ENCODE results near the gene TMEM39B.

The TMEM39B gene

DNA sequence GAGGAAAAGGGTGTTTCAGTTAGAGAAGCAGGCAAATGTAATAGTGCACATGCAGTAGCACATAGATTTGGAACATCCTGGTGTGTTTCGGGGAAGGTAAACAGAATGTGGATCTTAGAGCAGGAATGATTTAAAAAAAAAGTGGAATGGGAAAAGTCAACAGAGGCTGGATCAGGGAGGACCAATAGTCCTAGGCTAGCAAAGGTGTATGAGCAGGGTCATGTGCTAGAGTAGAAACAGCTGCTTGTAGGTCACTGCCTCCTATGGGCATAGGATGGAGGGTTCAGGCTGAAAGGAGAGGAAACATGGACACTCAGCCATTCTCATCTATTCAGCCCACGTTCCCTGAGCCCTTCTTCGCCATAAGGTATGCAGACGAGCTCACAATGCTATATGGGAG, 31.4 kb downstream of the TMEM39B start:
- no peak overlapping the region for H3K4me3 ChIP-seq (ENCODE audit: low read depth, low read length)
- TF ChIP-seq, protein P1, sequence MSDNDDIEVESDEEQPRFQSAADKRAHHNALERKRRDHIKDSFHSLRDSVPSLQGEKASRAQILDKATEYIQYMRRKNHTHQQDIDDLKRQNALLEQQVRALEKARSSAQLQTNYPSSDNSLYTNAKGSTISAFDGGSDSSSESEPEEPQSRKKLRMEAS (IDR thresholded peaks at IDR 0.05; ENCODE audit: low read depth, low read length) = no peak
- TF ChIP-seq, protein P2, sequence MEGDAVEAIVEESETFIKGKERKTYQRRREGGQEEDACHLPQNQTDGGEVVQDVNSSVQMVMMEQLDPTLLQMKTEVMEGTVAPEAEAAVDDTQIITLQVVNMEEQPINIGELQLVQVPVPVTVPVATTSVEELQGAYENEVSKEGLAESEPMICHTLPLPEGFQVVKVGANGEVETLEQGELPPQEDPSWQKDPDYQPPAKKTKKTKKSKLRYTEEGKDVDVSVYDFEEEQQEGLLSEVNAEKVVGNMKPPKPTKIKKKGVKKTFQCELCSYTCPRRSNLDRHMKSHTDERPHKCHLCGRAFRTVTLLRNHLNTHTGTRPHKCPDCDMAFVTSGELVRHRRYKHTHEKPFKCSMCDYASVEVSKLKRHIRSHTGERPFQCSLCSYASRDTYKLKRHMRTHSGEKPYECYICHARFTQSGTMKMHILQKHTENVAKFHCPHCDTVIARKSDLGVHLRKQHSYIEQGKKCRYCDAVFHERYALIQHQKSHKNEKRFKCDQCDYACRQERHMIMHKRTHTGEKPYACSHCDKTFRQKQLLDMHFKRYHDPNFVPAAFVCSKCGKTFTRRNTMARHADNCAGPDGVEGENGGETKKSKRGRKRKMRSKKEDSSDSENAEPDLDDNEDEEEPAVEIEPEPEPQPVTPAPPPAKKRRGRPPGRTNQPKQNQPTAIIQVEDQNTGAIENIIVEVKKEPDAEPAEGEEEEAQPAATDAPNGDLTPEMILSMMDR (IDR thresholded peaks at IDR 0.05; ENCODE audit: low read depth, low read length) = no peak
- no peak for TF ChIP-seq POLR2A (IDR thresholded peaks at IDR 0.05; ENCODE audit: extremely low read depth, insufficient read length)
- no peak for TF ChIP-seq MYC (IDR thresholded peaks at IDR 0.05; ENCODE audit: low read depth, low read length)
- DNase-seq (ENCODE audit: low read depth) = no peak

DNA sequence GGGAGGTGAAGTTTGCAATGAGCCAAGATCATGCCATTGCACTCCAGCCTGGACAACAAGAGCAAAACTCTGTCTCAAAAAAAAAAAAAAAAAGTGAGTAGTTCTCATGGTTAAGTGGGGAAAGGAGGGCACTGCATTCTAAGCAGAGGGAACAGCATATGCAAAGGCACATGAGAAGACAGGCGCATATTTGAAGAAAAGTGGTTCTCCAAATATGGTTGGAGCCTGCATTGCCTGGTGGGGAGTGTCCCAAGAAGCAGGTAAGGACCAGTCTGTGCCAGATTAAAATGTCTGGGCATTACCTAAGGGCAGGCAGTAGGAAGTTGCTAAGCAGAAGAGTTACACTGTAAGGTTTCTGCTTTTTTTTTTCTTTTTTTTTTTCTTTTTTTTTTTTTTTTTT, 32.6 kb downstream of the TMEM39B start:
- DNase-seq (ENCODE audit: low read depth) = no peak
- TF ChIP-seq, protein P2 (IDR thresholded peaks at IDR 0.05; ENCODE audit: low read depth, low read length) = no peak
- TF ChIP-seq MYC (IDR thresholded peaks at IDR 0.05; ENCODE audit: low read depth, low read length) (no peak), POLR2A (IDR thresholded peaks at IDR 0.05; ENCODE audit: extremely low read depth, insufficient read length) (no peak)
- TF ChIP-seq, protein P1 (IDR thresholded peaks at IDR 0.05; ENCODE audit: low read depth, low read length) = no peak
- no peak overlapping the region for H3K4me3 ChIP-seq (ENCODE audit: low read depth, low read length)

DNA sequence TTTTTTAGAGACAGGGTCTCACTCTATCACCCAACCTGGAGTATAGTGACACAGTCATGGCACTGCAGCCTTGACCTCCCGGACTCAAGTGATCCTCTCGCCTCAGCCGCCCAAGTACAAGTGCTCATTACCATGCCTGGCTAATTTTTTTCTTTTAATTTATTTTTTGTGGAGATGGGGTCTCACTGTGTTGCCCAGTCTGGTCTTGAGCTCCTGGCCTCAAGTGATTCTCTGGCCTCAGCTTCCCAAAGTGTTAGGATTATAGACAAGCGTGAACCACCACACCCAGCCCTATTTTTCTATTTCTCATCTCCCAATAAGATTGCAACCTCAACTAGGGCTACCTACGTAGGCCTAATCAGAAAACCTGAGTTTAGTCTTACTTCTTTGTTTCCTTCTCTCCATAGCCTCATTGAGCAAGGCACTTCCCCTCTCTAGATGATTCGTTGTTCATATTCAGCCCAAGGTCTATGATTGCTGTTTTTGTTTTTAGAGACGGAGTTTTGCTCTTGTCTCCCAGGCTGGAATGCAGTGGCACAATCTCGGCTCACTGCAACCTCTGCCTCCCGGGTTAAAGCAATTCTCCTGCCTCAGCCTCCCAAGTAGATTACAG, 34.0 kb downstream of the TMEM39B start:
- TF ChIP-seq POLR2A (IDR thresholded peaks at IDR 0.05; ENCODE audit: extremely low read depth, insufficient read length) (no peak), MYC (IDR thresholded peaks at IDR 0.05; ENCODE audit: low read depth, low read length) (no peak)
- TF ChIP-seq, protein P1 (IDR thresholded peaks at IDR 0.05; ENCODE audit: low read depth, low read length) = no peak
- TF ChIP-seq, protein P2 (IDR thresholded peaks at IDR 0.05; ENCODE audit: low read depth, low read length) = no peak
- no peak for DNase-seq (ENCODE audit: low read depth)
- H3K4me3 ChIP-seq (ENCODE audit: low read depth, low read length) = no peak overlapping the region

DNA sequence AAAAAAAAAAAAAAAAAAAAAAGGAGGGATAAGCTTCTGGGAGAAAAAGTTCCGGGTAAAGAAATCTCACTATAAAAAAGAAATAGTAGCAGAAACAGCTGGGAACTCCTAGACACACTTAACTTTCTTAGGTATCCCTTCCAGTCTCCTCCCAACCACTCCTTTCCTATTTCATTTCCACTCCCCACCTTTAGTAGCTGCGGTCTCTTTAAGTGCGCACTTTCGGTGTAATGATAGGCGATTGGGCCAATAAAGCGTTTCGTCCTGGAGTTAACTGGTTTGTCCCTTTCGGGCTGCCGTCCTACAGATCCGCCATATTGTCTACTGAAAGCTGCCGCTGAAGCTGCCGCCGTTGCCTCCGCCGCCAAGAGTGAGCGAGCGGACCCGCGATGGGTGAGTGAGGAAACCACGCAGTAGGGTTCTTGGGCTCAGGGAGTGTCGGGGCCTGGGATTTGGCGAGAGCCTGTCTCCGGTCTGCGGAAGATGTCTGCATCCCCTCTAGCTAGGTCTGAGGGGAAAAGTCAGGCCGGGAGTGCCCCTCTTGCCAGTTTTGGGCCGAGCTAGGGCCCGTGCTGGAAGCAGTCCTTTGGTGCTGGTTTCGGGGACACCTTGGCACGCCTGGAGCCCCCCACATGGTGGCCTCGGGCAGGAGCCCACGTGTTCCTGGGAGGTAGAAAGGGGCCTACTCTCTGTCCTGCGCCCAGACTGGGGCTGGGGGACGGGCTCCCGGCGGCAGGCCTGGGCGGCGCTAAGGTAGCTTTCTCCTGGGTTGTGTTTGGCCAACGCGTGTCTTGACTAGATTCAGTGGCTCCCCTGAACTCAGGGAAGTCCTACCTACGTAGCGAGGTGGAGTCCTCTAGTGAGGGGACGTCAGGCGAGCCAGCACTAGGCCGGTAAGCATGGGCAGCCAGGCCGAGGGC, 35.3 kb downstream of the TMEM39B start, which contains the start of gene KPNA6:
Gene KPNA6, plus strand, starts transcription at position 315 of the 920 bp plus-strand sequence. Its CDS starts 75 bp downstream, at position 390.
- TF ChIP-seq, protein P1 (IDR thresholded peaks at IDR 0.05; ENCODE audit: low read depth, low read length) = no peak
- TF ChIP-seq POLR2A (IDR thresholded peaks at IDR 0.05; ENCODE audit: extremely low read depth, insufficient read length) (peak; percentile 55), MYC (IDR thresholded peaks at IDR 0.05; ENCODE audit: low read depth, low read length) (peak; percentile 19; the same call in 1 of the 2 replicates)
- TF ChIP-seq, protein P2 (IDR thresholded peaks at IDR 0.05; ENCODE audit: low read depth, low read length) = no peak
- peak within 1 kb of the TSS; percentile 99 for H3K4me3 ChIP-seq (ENCODE audit: low read depth, low read length)
- peak; percentile 96 for DNase-seq (ENCODE audit: low read depth)

DNA sequence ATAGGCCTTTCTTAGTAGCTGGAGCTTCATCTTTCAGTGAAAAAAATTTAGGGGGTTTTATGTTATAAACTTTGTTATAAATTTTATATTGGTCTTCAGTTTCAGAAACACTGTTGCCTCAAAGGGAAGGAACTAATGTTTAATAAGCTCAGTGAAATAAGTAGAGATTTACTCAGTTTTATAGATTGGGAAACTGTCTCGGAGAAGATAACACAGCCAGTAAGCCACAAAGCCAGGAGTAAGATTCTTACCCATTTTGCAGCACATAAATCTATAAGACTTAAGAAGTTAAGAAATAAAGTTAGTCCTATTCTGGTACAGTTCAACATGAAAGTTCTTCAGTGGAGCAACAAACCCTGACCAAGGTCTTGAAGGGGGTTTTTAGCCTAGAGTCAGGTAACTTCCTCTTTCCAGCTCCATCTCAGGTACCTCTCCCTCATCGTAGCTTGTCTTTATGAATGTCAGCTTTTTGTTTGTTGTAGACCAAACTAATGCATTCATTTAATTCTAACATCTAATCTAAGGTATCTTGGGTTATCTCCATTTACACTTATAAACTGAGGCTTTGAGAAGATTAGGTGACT, 38.4 kb downstream of the TMEM39B start:
- TF ChIP-seq, protein P1 (IDR thresholded peaks at IDR 0.05; ENCODE audit: low read depth, low read length) = no peak
- no peak for TF ChIP-seq MYC (IDR thresholded peaks at IDR 0.05; ENCODE audit: low read depth, low read length)
- TF ChIP-seq POLR2A (IDR thresholded peaks at IDR 0.05; ENCODE audit: extremely low read depth, insufficient read length) = no peak
- TF ChIP-seq, protein P2 (IDR thresholded peaks at IDR 0.05; ENCODE audit: low read depth, low read length) = no peak
- DNase-seq (ENCODE audit: low read depth) = no peak
- H3K4me3 ChIP-seq (ENCODE audit: low read depth, low read length) = no peak overlapping the region
